CD4-positive, alpha-beta T cell (primary cell): ENCODE measurements around the gene NUDT4B. TPM values are rescaled to one million over a fixed set of nuclear protein-coding genes. Genes with fewer than 3 reads are reported as not detected.
A peak's percentile ranks its signal among the peaks of the same experiment; 100 is the strongest.
"Not testable (repeated sequence)": the region's sequence is repeated elsewhere in the genome, so short reads cannot be mapped to it uniquely, and the experiment has no call there.

Source experiments
- ATAC-seq: fragments of 200-7000 bp; cut with Tn5 transposase; one replicate; pipeline ENCODE4 v1.10.0; 2022; ENCODE audit warnings: mild to moderate bottlenecking; ENCODE audit not compliant: poor library complexity
- CTCF ChIA-PET: fragments of 350-600 bp; sonication (Branson Sonifier 250); formaldehyde crosslinking; loops from one replicate; lab custom pipeline; 2021; ENCODE audit warnings: antibody characterized with exemption, inconsistent platforms; lab: Charles Lee
- POLR2A ChIA-PET: fragments of 350-600 bp; sonication (Branson Sonifier 250); formaldehyde crosslinking; loops from one replicate; lab custom pipeline; 2021; ENCODE audit warnings: antibody characterized with exemption, inconsistent platforms; lab: Charles Lee
- DNase-seq, 14 experiments: peaks; one replicate each; pipeline ENCODE4 v3.0.0-alpha.2; 2013 to 2020; ENCODE audit warnings: mixed read lengths in 2 of 14
- H3K27ac ChIP-seq, 2 donors: one replicate each; pipeline versions ENCODE4 v1.5.1 to v1.7.0; 2013; ENCODE audit warnings: low read length in 2 of 2, low read depth in 1 of 2, mild to moderate bottlenecking in 1 of 2
- H3K27me3 ChIP-seq, 2 experiments: 1 replicate in 1 of 2; 2 replicates in 1 of 2; pipeline versions ENCODE4 v1.6.1 to v1.7.0; 2013; ENCODE audit warnings: low read length in 2 of 2, control low read depth in 1 of 2, mild to moderate bottlenecking in 1 of 2, moderate library complexity in 1 of 2; ENCODE audit not compliant: insufficient read depth in 2 of 2, control insufficient read depth in 1 of 2
- H3K36me3 ChIP-seq: one replicate; pipeline ENCODE4 v1.6.1; 2013; ENCODE audit warnings: low read length, control low read depth; ENCODE audit not compliant: insufficient read depth
- H3K4me1 ChIP-seq: one replicate; pipeline ENCODE4 v1.6.1; 2013; ENCODE audit warnings: low read length, control low read depth; ENCODE audit not compliant: insufficient read depth
- H3K4me3 ChIP-seq: one replicate; pipeline ENCODE4 v1.5.1; 2013; ENCODE audit warnings: mild to moderate bottlenecking, low read length, moderate library complexity
- H3K9me3 ChIP-seq, 2 experiments: 1 replicate in 1 of 2; 2 replicates in 1 of 2; pipeline versions ENCODE4 v1.6.1 to v1.7.0; 2013; ENCODE audit warnings: low read length in 2 of 2, mild to moderate bottlenecking in 2 of 2, control low read depth in 1 of 2, moderate library complexity in 1 of 2; ENCODE audit not compliant: control insufficient read depth in 1 of 2, insufficient read depth in 1 of 2
- H3K27ac Mint-ChIP-seq: one replicate; pipeline ENCODE4 v1.8.0; 2020; ENCODE audit warnings: mixed read lengths
- H3K27me3 Mint-ChIP-seq: one replicate; pipeline ENCODE4 v1.8.0; 2021; ENCODE audit warnings: mixed read lengths
- H3K36me3 Mint-ChIP-seq: one replicate; pipeline ENCODE4 v1.8.0; 2021; ENCODE audit warnings: low read depth, mixed read lengths
- H3K4me1 Mint-ChIP-seq: one replicate; pipeline ENCODE4 v1.8.0; 2021; ENCODE audit warnings: low read depth, mixed read lengths
- H3K4me3 Mint-ChIP-seq: one replicate; pipeline ENCODE4 v1.8.0; 2020; ENCODE audit warnings: mild to moderate bottlenecking, mixed read lengths
- H3K9me3 Mint-ChIP-seq: one replicate; pipeline ENCODE4 v1.8.0; 2020; ENCODE audit warnings: mixed read lengths
- intact Hi-C, 2 experiments: fragments of 100-400 bp; cut with DNase I in 1 of 2; cut with micrococcal nuclease in 1 of 2; formaldehyde crosslinking; loops; one replicate each; pipeline versions ENCODE4 v1.15.1 to v1.9.0; 2023 to 2025; cut with DNase I, micrococcal nuclease
- total RNA-seq, 174 experiments: library from RNA in 2 of 174; stranded (reverse) in 2 of 174; gene quantifications; one replicate each; pipeline ENCODE4 v1.2.3 and lab custom pipeline; 2021 to 2026

Gene NUDT4B
- total RNA-seq, 2 experiments from 2014 or later: 0.42 TPM; not detected in 1

- CTCF ChIA-PET: not testable (repeated sequence)
These were observed 9.8 kb downstream of the NUDT4B start for GRCh38 chr1:148758412-148758811.

DNA sequence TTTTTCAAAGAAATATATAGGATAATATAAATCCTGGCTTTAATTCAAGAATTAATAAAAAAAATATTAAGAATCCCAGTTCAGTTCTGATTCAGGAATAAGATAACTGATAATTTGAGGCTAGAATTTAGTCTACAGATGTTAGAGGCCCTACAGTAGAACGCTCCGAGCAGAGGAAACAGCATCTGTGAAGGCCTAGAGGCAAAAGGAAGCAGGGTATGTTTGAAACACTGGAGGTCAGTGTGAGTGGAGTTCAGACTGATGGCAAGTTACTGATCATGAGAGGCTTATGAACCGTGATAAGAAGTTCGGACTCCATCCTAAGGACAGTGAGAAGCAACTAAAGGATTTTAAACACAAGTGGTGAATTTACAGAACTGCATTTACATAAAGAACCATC, 10.4 kb downstream of the NUDT4B start:
- H3K27ac Mint-ChIP-seq, H3K36me3 Mint-ChIP-seq, H3K27ac ChIP-seq, DNase-seq, H3K9me3 ChIP-seq, H3K4me3 Mint-ChIP-seq, CTCF ChIA-PET, intact Hi-C loops, H3K9me3 Mint-ChIP-seq, H3K27me3 ChIP-seq, H3K27me3 Mint-ChIP-seq, H3K36me3 ChIP-seq, H3K4me3 ChIP-seq, H3K4me1 ChIP-seq, H3K4me1 Mint-ChIP-seq, POLR2A ChIA-PET: not testable (repeated sequence)
- ATAC-seq: peak; percentile 40

More at GRCh38 chr1:148758412-148758811, 9.8 kb downstream of the NUDT4B start:
- DNase-seq, H3K4me1 ChIP-seq, H3K9me3 Mint-ChIP-seq, H3K27me3 Mint-ChIP-seq, H3K27ac ChIP-seq, POLR2A ChIA-PET, H3K36me3 Mint-ChIP-seq, H3K36me3 ChIP-seq, H3K27me3 ChIP-seq, H3K4me1 Mint-ChIP-seq, H3K9me3 ChIP-seq, intact Hi-C loops, H3K27ac Mint-ChIP-seq, H3K4me3 ChIP-seq, H3K4me3 Mint-ChIP-seq: not testable (repeated sequence)
- peak; percentile 93 for ATAC-seq

- ATAC-seq, H3K36me3 ChIP-seq, H3K27me3 ChIP-seq, H3K4me3 Mint-ChIP-seq, H3K9me3 Mint-ChIP-seq, intact Hi-C loops, H3K27ac Mint-ChIP-seq, POLR2A ChIA-PET, H3K4me1 Mint-ChIP-seq, H3K27ac ChIP-seq, H3K4me3 ChIP-seq, H3K36me3 Mint-ChIP-seq, H3K9me3 ChIP-seq, H3K27me3 Mint-ChIP-seq, CTCF ChIA-PET, H3K4me1 ChIP-seq: not testable (repeated sequence)
- peak in 3 of 14 experiments; percentile 0 to 10 (median 1) for DNase-seq
These were observed 11.2 kb downstream of the NUDT4B start for GRCh38 chr1:148759749-148760148.

DNA sequence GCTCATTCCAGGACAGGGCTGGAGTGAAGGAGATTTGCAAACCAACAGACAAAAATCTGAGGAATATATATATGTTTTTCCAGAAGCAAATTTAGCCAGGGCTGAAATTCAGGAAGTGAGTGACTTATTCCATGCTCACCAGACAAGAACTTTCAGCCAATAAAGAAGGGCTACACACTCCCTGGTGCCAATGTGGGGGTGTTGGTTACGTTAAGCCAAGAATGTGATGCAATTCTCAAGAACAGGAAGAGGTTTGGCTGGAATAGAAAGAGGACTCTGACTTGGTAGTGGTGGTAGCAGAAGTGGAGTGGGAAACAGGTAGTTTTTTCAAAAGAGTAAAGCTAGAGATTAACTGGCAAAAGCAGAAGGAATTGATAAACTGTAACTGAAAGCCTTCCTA, 11.6 kb downstream of the NUDT4B start:
- H3K4me3 Mint-ChIP-seq, H3K36me3 ChIP-seq, H3K27ac Mint-ChIP-seq, H3K9me3 Mint-ChIP-seq, H3K4me1 Mint-ChIP-seq, POLR2A ChIA-PET, H3K4me1 ChIP-seq, H3K27me3 Mint-ChIP-seq, CTCF ChIA-PET, intact Hi-C loops, H3K4me3 ChIP-seq, H3K27me3 ChIP-seq, H3K9me3 ChIP-seq, ATAC-seq, H3K27ac ChIP-seq, H3K36me3 Mint-ChIP-seq, DNase-seq: not testable (repeated sequence)

DNA sequence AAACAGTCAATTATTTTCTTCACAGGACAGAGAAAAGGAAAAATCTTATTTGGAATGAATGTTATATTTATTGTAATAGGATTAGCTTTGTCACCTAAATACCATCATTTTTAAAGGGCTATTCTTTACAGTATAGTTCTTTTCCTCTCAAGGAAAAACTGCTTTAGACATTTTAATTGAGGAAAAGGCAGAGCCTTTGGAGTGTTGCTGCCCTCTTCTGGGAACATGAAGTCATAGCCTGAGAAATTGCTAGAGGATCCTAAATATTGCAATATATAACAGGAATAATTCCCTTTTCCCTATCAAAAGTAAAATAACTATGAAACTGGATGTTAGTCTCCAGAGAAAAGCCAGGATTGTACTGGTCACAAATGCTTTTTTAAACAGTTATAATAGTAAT, 12.8 kb downstream of the NUDT4B start:
- CTCF ChIA-PET: not testable (repeated sequence)

GRCh38 chr1:148765238-148766019, 16.9 kb downstream of the NUDT4B start:
- H3K4me1 ChIP-seq, H3K4me1 Mint-ChIP-seq, H3K4me3 ChIP-seq, POLR2A ChIA-PET, H3K27ac ChIP-seq, H3K4me3 Mint-ChIP-seq, H3K9me3 ChIP-seq, H3K27me3 ChIP-seq, ATAC-seq, DNase-seq, H3K36me3 Mint-ChIP-seq, H3K9me3 Mint-ChIP-seq, H3K27me3 Mint-ChIP-seq, CTCF ChIA-PET, H3K36me3 ChIP-seq, H3K27ac Mint-ChIP-seq, intact Hi-C loops: not testable (repeated sequence)

More for the DNA sequence above, 12.8 kb downstream of the NUDT4B start:
- ATAC-seq, POLR2A ChIA-PET, H3K4me1 Mint-ChIP-seq, DNase-seq, H3K4me3 ChIP-seq, H3K9me3 Mint-ChIP-seq, H3K4me3 Mint-ChIP-seq, H3K36me3 Mint-ChIP-seq, H3K27ac Mint-ChIP-seq, H3K27me3 ChIP-seq, H3K36me3 ChIP-seq, H3K27ac ChIP-seq, intact Hi-C loops, H3K27me3 Mint-ChIP-seq, H3K4me1 ChIP-seq, H3K9me3 ChIP-seq: not testable (repeated sequence)

DNA sequence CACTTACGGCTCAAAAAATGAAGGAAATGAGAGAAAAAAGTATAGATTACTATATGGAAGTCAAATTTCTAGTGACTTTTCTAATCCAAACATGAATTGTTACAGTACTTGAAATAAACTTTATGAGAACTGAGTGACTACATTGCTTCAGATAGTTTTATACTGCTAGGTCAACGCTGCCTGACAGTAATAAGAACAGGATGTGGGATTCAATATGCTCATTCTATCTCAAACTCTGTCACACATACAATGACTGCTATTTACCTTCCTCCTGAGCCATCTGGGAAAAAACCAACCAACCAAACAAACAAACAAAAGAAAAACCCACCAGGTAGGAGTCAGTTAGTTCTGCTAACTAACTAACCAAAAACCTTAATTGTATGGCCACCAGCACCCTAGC, 20.0 kb downstream of the NUDT4B start:
- H3K27me3 Mint-ChIP-seq, H3K27me3 ChIP-seq, H3K9me3 Mint-ChIP-seq, H3K36me3 ChIP-seq, H3K27ac Mint-ChIP-seq, H3K4me1 Mint-ChIP-seq, DNase-seq, POLR2A ChIA-PET, H3K36me3 Mint-ChIP-seq, H3K4me3 ChIP-seq, ATAC-seq, CTCF ChIA-PET, H3K4me3 Mint-ChIP-seq, H3K9me3 ChIP-seq, intact Hi-C loops, H3K4me1 ChIP-seq, H3K27ac ChIP-seq: not testable (repeated sequence)
